ENCODE results near the gene GALNTL6.

GALNTL6 gene

DNA sequence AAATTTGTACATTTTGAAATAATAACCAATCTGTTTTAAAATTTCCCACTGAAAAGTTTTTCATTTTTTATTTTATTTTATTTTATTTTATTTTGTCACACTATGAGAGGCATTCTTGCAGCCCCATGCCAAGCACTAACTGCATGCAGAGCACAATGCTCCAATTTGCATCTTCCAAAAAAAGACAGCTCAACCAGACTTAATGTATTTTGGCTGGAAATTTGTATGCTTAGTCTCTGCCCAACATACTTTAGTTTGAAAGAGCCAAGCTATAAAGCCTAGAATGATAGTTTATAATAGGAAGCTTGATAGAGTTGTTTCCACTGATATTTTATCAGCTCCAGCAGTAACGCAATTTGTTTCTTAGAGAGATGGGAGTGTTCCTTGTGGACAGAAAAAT, 235.5 kb downstream of the GALNTL6 start:
- no peak overlapping the region for H3K27ac ChIP-seq (ENCODE audit: low read depth, low read length, severe bottlenecking)
- no peak overlapping the region for H3K4me3 ChIP-seq (ENCODE audit: extremely low read depth, insufficient read depth, low read length, poor library complexity, severe bottlenecking)
- H3K4me1 ChIP-seq (ENCODE audit: control insufficient read depth, insufficient read depth, low read length, poor library complexity, severe bottlenecking): no peaks in the 10 kb centered on the region
- H3K9me3 ChIP-seq (ENCODE audit: control insufficient read depth, low read length): no peaks in the 10 kb centered on the region
- WGBS, 2 experiments (ENCODE audit: insufficient coverage in 2 of 2): 86 to 100% methylated on average over 1 of the region's 1 CpG
- no peaks in the 10 kb centered on the region for H3K36me3 ChIP-seq (ENCODE audit: control insufficient read depth, insufficient read depth, low read length)

DNA sequence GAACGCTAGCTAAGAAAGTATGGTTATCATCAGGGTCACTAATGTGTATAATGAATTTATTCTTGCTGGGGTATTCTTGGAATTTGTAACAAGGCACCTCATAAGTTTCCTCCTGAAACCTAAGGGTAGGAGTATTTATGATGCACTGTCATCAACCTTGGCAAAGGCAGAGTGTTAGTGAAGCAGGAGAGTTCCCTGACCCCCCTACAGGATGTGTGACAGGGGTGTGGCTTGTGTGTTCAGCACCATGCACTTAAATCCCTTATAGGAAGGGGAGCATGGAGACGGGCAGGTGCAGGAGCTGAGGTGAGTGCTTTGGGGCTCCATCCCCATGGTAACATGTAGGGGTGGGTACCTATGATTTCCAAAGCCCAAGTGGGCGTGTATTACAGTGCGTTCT, 237.7 kb downstream of the GALNTL6 start:
- Histone ChIP-seq H3K36me3 (ENCODE audit: control insufficient read depth, insufficient read depth, low read length) (no peaks in the 10 kb centered on the region), H3K4me3 (ENCODE audit: extremely low read depth, insufficient read depth, low read length, poor library complexity, severe bottlenecking) (no peak overlapping the region), H3K9me3 (ENCODE audit: control insufficient read depth, low read length) (no peaks in the 10 kb centered on the region), H3K4me1 (ENCODE audit: control insufficient read depth, insufficient read depth, low read length, poor library complexity, severe bottlenecking) (no peaks in the 10 kb centered on the region), H3K27ac (ENCODE audit: low read depth, low read length, severe bottlenecking) (no peak overlapping the region)
- WGBS, 2 experiments (ENCODE audit: insufficient coverage in 2 of 2): 86 to 95% methylated on average over 3 to 4 of the region's 4 CpGs

GRCh38 chr4:172055046-172055445, 241.8 kb downstream of the GALNTL6 start:
- H3K27ac ChIP-seq (ENCODE audit: low read depth, low read length, severe bottlenecking): no peak overlapping the region
- no peaks in the 10 kb centered on the region for H3K36me3 ChIP-seq (ENCODE audit: control insufficient read depth, insufficient read depth, low read length)
- no peak overlapping the region for H3K4me3 ChIP-seq (ENCODE audit: extremely low read depth, insufficient read depth, low read length, poor library complexity, severe bottlenecking)
- H3K9me3 ChIP-seq (ENCODE audit: control insufficient read depth, low read length): no peaks in the 10 kb centered on the region
- no CpG with 5 or more reads among the region's 1 CpG for WGBS, 2 experiments (ENCODE audit: insufficient coverage in 2 of 2)
- H3K4me1 ChIP-seq (ENCODE audit: control insufficient read depth, insufficient read depth, low read length, poor library complexity, severe bottlenecking): no peaks in the 10 kb centered on the region

GRCh38 chr4:172055498-172055897, 242.3 kb downstream of the GALNTL6 start:
- Histone ChIP-seq H3K36me3 (ENCODE audit: control insufficient read depth, insufficient read depth, low read length) (no peaks in the 10 kb centered on the region), H3K27ac (ENCODE audit: low read depth, low read length, severe bottlenecking) (no peak overlapping the region), H3K9me3 (ENCODE audit: control insufficient read depth, low read length) (no peaks in the 10 kb centered on the region), H3K4me3 (ENCODE audit: extremely low read depth, insufficient read depth, low read length, poor library complexity, severe bottlenecking) (no peak overlapping the region), H3K4me1 (ENCODE audit: control insufficient read depth, insufficient read depth, low read length, poor library complexity, severe bottlenecking) (no peaks in the 10 kb centered on the region)
- 90 to 94% methylated on average over 2 of the region's 2 CpGs for WGBS, 2 experiments (ENCODE audit: insufficient coverage in 2 of 2)

DNA sequence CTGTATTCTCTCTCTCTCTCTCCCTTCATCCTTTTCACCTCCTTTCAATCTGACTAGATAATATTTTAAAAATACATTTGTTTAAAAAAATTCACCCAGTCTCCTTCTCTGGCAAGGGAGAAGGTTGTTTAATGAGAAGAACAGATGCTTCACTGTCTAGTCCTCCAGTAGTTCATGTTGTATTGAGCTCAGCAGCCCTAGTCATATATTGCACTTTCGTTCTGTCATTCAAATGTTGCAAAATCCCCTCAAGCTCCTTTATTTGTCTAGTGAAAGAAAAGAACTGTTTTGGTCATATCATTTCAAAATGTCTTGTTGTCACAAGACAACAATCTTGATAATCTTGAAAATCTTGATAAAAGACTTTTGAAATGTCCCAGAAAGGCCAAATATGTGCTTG, 248.0 kb downstream of the GALNTL6 start:
- Histone ChIP-seq H3K4me1 (ENCODE audit: control insufficient read depth, insufficient read depth, low read length, poor library complexity, severe bottlenecking) (no peaks in the 10 kb centered on the region), H3K9me3 (ENCODE audit: control insufficient read depth, low read length) (no peaks in the 10 kb centered on the region), H3K36me3 (ENCODE audit: control insufficient read depth, insufficient read depth, low read length) (no peaks in the 10 kb centered on the region), H3K27ac (ENCODE audit: low read depth, low read length, severe bottlenecking) (no peak overlapping the region), H3K4me3 (ENCODE audit: extremely low read depth, insufficient read depth, low read length, poor library complexity, severe bottlenecking) (no peak overlapping the region)
- WGBS, 2 experiments (ENCODE audit: insufficient coverage in 2 of 2): no CpG with 5 or more reads among the region's 1 CpG

DNA sequence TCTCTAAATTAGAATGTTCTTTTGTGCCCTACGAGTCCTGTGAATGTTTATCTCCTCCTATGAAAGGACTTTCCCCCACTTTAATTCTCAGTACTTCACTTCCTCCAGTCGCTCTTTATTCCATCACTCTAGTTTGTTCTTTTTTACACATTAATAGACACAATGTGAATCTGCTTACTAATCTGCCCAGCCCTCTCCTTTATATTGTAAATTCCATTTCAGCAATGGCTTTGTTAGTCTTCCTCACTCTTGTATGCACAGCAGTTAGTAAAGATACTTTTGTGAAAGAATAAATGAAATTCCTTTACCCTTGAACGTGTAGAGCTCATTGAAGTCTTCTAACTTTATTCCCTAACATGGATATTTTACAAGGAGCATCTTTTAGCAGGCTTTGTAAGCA, 255.3 kb downstream of the GALNTL6 start:
- no CpG with 5 or more reads among the region's 3 CpGs for WGBS, 2 experiments (ENCODE audit: insufficient coverage in 2 of 2)
- no peak overlapping the region for H3K4me3 ChIP-seq (ENCODE audit: extremely low read depth, insufficient read depth, low read length, poor library complexity, severe bottlenecking)
- no peaks in the 10 kb centered on the region for H3K36me3 ChIP-seq (ENCODE audit: control insufficient read depth, insufficient read depth, low read length)
- H3K27ac ChIP-seq (ENCODE audit: low read depth, low read length, severe bottlenecking): no peak overlapping the region
- no peaks in the 10 kb centered on the region for H3K4me1 ChIP-seq (ENCODE audit: control insufficient read depth, insufficient read depth, low read length, poor library complexity, severe bottlenecking)
- H3K9me3 ChIP-seq (ENCODE audit: control insufficient read depth, low read length): no peaks in the 10 kb centered on the region

DNA sequence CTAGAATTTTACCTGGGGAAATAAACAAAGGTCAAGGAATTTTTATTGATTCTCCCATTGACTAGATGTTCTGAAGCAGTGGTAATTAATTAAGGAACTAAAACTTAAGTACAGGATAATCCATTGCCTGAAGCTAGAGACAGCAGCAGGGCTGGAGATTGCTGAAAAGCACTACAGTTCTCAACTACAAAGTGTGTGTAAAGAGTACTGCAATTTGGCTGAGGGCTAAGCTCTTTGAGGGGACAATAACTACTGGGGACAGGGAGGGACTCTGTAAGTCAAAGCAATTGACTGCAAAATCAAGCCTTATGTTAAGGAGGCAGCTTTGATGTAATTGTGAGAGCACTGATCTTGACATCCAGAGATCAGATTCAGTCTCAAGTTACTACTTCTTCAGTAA, 260.4 kb downstream of the GALNTL6 start:
- H3K9me3 ChIP-seq (ENCODE audit: control insufficient read depth, low read length): no peaks in the 10 kb centered on the region
- H3K4me3 ChIP-seq (ENCODE audit: extremely low read depth, insufficient read depth, low read length, poor library complexity, severe bottlenecking): no peak overlapping the region
- H3K36me3 ChIP-seq (ENCODE audit: control insufficient read depth, insufficient read depth, low read length): no peaks in the 10 kb centered on the region
- no peaks in the 10 kb centered on the region for H3K4me1 ChIP-seq (ENCODE audit: control insufficient read depth, insufficient read depth, low read length, poor library complexity, severe bottlenecking)
- no peak overlapping the region for H3K27ac ChIP-seq (ENCODE audit: low read depth, low read length, severe bottlenecking)

DNA sequence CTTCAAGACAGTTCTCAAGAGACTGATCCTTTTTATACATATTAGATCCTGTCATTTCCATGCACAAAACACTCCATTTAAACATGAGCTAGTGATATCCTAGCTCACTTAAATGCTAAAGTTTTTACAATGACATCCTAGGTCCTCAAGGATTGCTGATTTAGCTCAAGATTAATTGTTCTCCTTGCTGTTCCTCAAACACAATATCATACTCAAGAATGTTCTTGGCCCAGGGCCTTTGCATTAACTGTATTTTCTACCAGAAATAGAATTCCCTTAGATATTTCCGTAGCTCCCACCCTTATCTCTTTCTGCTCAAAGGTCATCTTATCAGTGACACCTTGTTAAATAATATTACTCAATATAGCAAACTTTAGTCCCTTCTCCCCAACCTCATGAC, 270.1 kb downstream of the GALNTL6 start:
- no peaks in the 10 kb centered on the region for H3K36me3 ChIP-seq (ENCODE audit: control insufficient read depth, insufficient read depth, low read length)
- no peaks in the 10 kb centered on the region for H3K9me3 ChIP-seq (ENCODE audit: control insufficient read depth, low read length)
- no peak overlapping the region for H3K27ac ChIP-seq (ENCODE audit: low read depth, low read length, severe bottlenecking)
- no peaks in the 10 kb centered on the region for H3K4me1 ChIP-seq (ENCODE audit: control insufficient read depth, insufficient read depth, low read length, poor library complexity, severe bottlenecking)
- H3K4me3 ChIP-seq (ENCODE audit: extremely low read depth, insufficient read depth, low read length, poor library complexity, severe bottlenecking): no peak overlapping the region
- 89 to 91% methylated on average over 1 of the region's 1 CpG for WGBS, 2 experiments (ENCODE audit: insufficient coverage in 2 of 2)

DNA sequence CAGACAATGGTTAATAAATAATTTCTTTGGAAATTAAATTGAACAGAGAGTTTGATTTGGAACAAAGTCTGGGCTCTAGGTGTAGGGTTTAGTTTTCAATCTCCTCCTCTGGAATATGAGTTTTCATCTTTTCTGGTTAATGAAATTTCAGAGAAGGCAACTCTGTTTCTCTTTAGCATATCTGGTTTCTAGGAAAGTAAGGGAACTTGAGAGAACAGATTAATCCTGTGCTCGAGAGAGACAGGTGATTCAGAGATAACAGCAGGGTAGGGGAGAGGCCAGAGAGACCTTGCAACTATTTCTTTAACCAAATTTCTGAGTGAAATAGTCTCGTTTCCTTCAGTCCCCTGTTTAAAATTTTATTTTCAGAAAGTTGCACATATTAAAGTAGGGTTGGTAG, 275.4 kb downstream of the GALNTL6 start:
- no peaks in the 10 kb centered on the region for H3K36me3 ChIP-seq (ENCODE audit: control insufficient read depth, insufficient read depth, low read length)
- no peak overlapping the region for H3K27ac ChIP-seq (ENCODE audit: low read depth, low read length, severe bottlenecking)
- H3K4me3 ChIP-seq (ENCODE audit: extremely low read depth, insufficient read depth, low read length, poor library complexity, severe bottlenecking): no peak overlapping the region
- 78 to 100% methylated on average over 1 of the region's 2 CpGs for WGBS, 2 experiments (ENCODE audit: insufficient coverage in 2 of 2)
- no peaks in the 10 kb centered on the region for H3K4me1 ChIP-seq (ENCODE audit: control insufficient read depth, insufficient read depth, low read length, poor library complexity, severe bottlenecking)
- no peaks in the 10 kb centered on the region for H3K9me3 ChIP-seq (ENCODE audit: control insufficient read depth, low read length)

- WGBS, 2 experiments (ENCODE audit: insufficient coverage in 2 of 2): 81 to 100% methylated on average over 1 to 4 of the region's 4 CpGs
Measured at GRCh38 chr4:172095161-172095560, 282.0 kb downstream of the GALNTL6 start.

GRCh38 chr4:172096786-172097185, 283.6 kb downstream of the GALNTL6 start:
- Histone ChIP-seq H3K27ac (ENCODE audit: low read depth, low read length, severe bottlenecking) (no peak overlapping the region), H3K9me3 (ENCODE audit: control insufficient read depth, low read length) (no peaks in the 10 kb centered on the region), H3K4me1 (ENCODE audit: control insufficient read depth, insufficient read depth, low read length, poor library complexity, severe bottlenecking) (no peaks in the 10 kb centered on the region), H3K36me3 (ENCODE audit: control insufficient read depth, insufficient read depth, low read length) (no peaks in the 10 kb centered on the region), H3K4me3 (ENCODE audit: extremely low read depth, insufficient read depth, low read length, poor library complexity, severe bottlenecking) (no peak overlapping the region)
- 100% methylated on average over 1 of the region's 6 CpGs for WGBS, 2 experiments (ENCODE audit: insufficient coverage in 2 of 2)

More at GRCh38 chr4:172095161-172095560, 282.0 kb downstream of the GALNTL6 start:
- Histone ChIP-seq H3K27ac (ENCODE audit: low read depth, low read length, severe bottlenecking) (no peak overlapping the region), H3K36me3 (ENCODE audit: control insufficient read depth, insufficient read depth, low read length) (no peaks in the 10 kb centered on the region), H3K4me3 (ENCODE audit: extremely low read depth, insufficient read depth, low read length, poor library complexity, severe bottlenecking) (no peak overlapping the region), H3K4me1 (ENCODE audit: control insufficient read depth, insufficient read depth, low read length, poor library complexity, severe bottlenecking) (no peaks in the 10 kb centered on the region), H3K9me3 (ENCODE audit: control insufficient read depth, low read length) (no peaks in the 10 kb centered on the region)

- 93% methylated on average over 2 of the region's 2 CpGs; no CpG with 5 or more reads in 1 of the 2 experiments for WGBS, 2 experiments (ENCODE audit: insufficient coverage in 2 of 2)
Measured at GRCh38 chr4:172099376-172099775, 286.2 kb downstream of the GALNTL6 start.

More at GRCh38 chr4:172099376-172099775, 286.2 kb downstream of the GALNTL6 start:
- Histone ChIP-seq H3K4me3 (ENCODE audit: extremely low read depth, insufficient read depth, low read length, poor library complexity, severe bottlenecking) (no peak overlapping the region), H3K36me3 (ENCODE audit: control insufficient read depth, insufficient read depth, low read length) (no peaks in the 10 kb centered on the region), H3K4me1 (ENCODE audit: control insufficient read depth, insufficient read depth, low read length, poor library complexity, severe bottlenecking) (no peaks in the 10 kb centered on the region), H3K9me3 (ENCODE audit: control insufficient read depth, low read length) (no peaks in the 10 kb centered on the region), H3K27ac (ENCODE audit: low read depth, low read length, severe bottlenecking) (no peak overlapping the region)
